Activated gamma-delta T cell treated with Interleukin-2 at 50 U/mL for 16 hours (primary cell): ENCODE data around the gene HMGB3.
"Not testable (repeated sequence)": the region's sequence is repeated elsewhere in the genome, so short reads cannot be mapped to it uniquely, and the experiment has no call there.

Source experiments
- DNase-seq: peaks from one replicate; pipeline ENCODE4 v3.0.0-alpha.2; 2020

The HMGB3 gene

DNA sequence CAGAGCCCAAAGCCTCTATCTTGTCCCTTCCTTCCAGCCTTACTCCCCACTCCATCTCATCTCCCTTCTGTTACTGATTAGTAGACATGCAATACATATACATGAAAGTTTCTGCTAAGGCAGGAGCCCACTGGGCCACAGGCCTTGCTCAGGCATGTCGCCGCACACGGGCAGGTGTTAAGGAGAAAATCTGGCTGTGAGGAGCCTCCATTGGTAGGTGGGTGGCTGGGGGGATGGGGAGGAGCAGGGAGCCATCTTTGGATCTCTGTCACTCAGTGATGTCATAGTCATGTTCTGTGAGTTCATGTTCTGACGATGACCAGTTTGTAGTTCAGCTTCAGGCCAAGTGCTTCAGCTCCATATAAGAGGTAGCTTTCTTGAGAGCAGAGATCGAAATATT, 2.9 kb upstream of the HMGB3 start:
- DNase-seq, result no peak

DNA sequence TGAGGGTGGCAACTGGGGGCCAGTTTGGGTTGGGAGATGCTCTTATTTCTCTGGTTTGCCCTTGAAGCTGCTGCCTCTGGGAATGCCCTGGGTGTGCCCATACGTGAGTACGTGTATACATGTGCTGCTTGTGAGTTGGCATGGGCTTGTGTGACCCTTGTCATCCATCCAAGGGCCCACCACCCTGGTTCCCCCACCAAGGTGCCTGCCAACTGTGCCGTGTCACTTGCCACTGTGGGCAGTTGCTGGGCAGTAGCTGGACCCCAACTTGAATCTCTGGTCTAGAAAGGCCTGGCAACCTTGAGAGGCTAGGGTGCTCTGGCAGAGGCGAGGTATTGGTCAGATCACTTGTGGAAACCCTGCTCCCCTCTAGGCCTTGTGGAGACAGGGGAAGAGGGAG, 2.4 kb upstream of the HMGB3 start:
- DNase-seq, result no peak

DNA sequence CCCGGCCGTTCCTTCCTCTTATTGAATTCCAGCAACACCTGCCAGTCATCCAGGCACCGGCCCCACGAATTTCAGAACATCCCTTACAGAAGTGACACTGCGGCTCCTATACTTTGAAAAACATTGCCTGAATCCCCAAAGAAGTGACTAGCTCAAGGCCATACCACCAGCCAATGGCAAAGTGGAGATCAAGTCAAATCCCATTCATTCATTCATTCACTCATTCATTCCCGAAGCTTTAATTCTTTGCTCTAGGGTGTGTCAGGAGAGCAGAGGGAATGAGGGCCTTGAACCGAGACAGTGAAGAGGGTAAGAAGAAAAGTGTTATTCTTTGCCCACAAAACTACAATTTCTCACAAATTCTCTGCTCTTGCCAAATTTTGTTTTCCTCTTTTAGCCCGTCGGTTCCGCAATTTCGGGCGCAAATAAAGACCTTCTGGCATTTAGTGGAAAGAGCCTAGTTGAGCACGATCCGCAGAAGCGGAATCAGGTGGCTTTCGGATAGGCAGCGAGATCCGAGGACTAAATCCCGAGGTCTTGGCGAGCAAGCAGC, 824 bp upstream of the HMGB3 start:
- DNase-seq, result no peak

DNA sequence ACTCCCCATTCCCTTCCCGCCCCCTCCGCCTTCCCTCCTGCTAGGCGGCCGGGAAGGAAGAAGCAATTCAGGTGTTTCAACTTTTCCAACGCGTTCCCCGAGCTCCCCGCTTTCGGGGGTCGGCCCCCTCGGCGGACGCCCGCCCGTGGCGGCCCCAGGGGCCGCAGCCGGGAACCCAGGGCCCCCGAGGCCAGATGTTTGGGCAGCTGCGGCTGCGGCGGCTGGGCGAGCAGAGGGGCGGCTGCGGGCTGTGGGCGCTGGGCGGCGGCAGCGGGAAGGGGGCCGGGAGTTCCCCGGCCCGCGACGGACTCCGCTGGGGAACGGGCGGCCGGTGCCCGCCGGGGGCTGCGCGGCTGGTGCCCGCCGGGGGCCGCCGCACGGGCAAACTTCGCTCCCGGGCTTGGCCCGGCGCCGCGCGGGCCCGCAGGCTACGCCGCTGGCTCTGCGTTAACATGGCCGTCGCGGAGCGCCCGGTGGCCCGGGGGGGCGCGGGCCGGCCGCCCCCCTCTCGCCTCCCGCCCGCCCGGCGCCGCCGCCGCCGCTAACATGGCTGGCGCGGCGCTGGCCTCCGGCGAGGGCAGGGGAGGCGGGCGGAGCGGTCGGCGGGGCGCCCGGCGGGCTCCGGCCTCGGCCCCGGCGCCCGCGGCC, 510 bp downstream of the HMGB3 start:
- DNase-seq, result no peak

DNA sequence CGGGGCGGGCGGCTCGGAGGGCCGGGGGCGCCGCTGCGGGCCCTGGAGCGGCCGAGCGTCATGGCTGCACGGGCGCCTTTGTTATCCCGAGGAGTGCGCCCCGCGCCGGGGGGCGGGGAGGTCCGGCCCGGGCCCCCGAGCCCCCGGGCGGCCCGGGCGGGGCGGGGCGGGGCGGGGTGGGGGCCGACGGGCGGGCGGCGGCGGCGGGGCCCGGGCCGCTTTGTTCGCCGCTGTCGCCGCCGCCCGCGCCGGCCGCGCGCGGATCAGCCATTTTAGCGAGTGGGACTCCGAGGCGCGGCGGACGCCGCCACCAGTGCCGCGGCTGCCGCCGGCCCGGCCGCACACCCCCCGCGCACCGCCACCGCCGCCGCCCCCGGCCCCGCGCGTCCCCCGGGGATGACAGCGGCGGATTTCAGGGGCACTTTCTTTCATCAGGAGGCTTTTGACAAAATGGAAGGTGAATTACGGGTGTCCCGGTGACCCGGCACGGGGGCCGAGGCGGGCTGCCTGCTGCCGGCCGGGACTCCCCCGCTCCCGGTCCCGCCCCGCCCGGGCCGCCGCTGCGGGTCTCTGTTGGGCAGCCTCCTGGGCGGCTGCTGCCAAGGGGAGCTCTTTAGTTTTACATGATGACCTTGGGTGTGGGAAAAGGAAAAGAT, 1.2 kb downstream of the HMGB3 start:
- DNase-seq, result no peak

DNA sequence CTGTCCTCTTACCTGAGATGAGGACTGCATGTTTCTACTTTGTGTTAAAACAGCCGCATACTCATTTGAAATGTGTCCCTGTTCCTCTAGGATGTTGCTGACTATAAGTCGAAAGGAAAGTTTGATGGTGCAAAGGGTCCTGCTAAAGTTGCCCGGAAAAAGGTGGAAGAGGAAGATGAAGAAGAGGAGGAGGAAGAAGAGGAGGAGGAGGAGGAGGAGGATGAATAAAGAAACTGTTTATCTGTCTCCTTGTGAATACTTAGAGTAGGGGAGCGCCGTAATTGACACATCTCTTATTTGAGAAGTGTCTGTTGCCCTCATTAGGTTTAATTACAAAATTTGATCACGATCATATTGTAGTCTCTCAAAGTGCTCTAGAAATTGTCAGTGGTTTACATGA, 4.6 kb downstream of the HMGB3 start:
- DNase-seq, result not testable (repeated sequence)

DNA sequence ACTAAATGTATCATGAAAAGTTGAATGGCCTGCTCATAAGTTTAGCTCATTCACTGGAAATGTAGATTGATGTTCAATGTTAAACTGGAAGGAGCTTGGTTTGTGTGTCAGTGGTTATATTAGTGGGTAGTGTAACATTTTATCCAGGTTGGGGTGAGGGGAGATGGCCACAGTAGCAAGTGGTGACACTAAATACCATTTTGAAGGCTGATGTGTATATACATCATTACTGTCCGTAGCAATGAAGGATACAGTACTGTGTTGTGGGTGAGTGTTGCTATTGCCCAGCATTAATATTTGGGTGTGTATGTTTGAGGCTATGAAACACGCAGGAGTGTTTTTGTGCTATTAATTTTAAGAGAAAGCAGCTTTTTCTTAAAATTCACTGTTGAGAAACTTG, 6.3 kb downstream of the HMGB3 start:
- no peak for DNase-seq

DNA sequence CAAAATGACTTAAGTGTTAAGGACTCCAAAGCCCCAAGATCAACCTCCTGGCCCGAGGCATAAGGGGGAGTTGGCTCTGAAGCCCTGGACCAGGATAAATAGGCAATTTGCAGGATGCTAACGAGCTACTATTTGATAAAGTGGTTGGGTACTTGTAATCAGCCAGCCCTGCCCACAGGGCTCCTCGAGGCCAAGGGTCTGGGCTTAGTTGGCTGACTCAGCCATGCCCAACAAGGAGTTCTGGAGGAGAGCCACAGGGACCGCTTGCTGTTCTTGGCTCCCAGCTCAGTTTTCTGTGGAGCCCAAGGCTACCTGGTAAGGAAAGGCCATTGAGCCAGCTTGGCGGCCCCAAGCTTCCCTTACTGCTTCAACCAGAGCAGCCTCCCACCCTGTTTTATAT, 7.8 kb downstream of the HMGB3 start:
- no peak for DNase-seq

DNA sequence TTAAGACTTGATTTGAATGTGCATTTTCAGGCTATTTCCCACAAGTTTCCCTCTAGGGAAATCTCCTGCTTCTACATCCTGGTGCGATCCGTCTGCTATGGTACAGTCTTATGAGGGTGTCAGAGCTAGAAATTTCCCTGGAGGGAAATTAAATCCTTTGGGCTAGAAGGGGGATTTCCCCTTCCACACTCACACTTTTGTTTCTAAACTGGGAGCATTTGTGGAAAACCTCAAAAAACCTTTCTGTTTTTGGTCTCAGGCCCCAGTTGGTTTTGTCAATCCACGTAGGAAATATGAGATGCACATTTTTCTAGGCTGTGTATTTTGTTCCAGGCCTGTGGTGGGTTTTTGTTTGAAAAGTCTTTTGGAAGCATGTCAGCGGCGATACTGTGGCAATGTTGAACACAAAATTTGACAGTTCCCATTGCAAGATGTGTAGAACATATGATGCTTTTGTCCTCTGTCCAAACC, 17.8 kb downstream of the HMGB3 start:
- DNase-seq, result no peak

DNA sequence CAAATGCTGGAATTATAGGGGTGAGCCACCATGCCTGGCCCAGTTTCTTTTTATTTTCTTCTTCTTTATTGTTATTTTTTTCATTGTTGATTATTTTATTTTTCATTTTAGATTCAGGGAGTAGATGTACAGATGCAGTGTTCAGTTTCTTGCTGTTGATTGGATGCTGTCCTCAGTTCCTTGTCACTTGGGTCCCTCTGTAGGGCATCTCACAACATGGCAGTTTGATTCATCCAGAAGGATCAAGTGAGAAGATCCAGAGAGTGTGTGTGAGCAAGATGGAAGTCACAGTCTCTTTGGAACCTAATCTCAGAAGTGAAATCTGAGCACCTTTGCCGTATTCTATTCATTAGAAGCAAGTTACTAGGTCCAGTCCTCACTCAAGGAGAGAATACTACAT, 20.9 kb downstream of the HMGB3 start:
- DNase-seq, result no peak

DNA sequence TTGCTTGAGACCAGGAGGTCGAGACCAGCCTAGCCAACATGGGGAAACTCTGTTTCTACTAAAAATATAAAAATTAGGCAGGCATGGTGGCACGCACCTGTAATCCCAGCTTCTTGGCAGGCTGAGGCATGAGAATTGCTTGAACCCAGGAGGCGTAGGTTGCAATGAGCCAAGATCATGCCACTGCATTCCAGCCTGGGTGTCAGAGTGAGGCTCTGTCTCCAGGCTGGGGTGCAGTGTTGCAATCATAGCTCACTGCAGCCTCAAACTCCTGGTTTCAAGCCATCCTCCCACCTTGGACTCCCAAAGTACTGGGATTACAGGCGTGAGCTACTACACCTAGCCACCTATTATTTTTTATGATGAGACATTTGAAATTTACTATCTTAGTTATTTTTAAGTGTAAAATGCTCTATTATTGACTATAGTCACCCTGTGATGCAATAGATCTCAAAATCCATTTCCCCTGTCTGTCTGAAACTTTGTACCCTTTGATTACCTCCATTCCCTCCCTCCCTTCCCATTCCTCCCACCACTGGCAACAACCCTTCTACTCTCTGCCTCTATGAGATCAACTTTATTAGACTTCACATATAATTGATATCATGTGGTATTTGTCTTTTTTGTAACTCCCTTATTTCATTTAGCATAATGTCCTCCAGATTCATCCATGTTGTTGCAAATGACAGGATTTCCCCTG, 23.4 kb downstream of the HMGB3 start:
- no peak for DNase-seq

DNA sequence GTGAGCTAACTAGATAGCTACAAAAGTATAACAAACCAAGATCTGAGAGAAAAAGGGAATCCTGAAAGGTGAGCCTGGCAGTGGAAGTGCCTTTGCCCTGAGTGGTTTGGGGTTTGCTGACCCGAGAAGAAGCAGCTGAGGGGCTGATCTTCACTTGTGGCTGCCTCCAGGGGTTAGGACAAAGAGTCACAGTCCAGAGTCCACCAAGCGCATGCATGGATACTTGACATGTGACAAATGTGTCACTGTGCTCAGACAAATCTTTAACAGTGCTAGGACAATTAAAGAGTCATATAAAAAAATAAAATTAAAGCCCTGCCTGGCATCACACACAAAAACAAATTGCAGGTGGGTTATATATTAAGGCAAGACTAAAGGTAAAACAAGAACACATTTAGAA, 26.4 kb downstream of the HMGB3 start:
- DNase-seq, result no peak

DNA sequence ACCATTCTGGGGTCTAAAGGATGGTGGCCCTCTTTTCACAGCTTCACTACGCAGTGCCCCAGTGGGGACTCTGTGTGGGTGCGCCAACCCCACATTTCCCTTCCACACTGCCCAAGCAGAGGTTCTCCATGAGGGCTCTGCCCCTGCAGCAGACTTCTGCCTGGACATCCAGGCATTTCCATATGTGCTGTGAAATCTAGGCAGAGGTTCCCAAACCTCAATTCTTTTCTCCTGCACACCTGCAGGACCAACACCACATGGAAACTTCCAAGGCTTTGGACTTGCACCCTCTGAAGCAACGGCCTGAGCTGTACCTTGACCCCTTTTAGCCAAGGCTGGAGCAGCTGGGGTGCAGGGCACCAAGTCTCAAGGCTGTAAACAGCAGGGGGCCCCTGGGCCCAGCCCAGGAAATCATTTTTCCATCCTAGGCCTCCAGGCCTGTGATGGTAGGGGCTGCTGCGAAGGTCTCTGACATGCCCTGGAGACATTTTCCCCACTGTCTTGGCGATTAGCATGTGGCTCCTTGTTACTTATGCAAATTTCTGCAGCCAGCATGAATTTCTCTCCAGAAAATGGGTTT, 30.1 kb downstream of the HMGB3 start:
- no peak for DNase-seq

DNA sequence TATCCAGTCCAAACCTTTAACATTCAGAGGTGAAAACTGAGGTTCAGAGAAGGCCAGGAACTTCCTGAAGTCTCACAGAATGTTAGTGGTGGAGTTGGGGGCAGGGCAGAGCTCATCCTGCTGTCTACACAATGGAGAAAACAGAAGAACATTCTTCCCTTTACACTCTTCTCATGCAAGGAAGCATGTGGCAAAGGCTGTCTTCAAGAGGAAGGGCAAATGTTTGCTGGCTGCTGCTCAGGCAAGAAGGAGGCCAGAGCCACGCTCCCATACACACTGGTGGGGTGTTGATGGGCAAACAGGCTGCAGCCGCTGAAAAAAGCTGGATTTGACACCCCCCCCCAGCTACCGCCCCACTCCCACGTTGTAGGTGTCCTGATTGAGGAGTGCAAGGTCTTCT, 32.5 kb downstream of the HMGB3 start:
- no peak for DNase-seq

DNA sequence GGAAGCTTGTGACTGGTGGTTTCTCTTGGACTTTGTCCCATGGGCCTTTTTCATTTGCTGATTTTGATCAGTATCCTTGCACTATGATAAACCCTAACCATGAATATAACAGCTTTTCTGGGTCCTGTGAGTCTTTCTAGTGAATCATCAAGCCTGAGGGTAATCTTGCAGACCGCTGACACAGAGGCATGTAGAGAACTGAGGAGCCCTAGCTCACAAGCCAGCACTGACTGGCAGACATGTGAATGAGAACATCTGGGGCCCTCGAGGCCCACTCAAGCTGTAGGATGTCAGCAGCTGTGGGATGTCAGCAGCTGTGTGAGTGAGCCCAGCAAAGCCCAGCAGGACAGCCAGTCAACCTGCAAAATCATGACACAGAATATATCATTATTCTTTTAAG, 36.7 kb downstream of the HMGB3 start:
- no peak for DNase-seq

DNA sequence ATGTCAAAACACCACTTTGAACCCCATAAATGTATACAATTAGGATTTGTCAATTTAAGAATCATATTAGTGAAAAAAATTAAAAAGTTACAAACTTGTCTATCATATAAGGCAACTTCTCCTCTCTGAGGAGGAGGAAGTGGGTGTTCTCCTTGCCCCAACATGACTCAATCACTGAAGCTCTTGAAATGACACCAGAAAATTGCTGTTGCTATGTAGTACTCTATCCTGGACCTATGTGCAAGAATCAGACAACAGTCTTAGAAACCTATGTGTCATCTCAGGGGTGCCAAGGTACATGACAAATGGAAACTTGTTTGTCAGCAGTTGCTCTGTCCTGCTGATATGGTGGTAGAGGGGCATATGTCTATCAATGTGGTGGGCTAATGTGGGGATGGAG, 47.7 kb downstream of the HMGB3 start:
- no peak for DNase-seq

DNA sequence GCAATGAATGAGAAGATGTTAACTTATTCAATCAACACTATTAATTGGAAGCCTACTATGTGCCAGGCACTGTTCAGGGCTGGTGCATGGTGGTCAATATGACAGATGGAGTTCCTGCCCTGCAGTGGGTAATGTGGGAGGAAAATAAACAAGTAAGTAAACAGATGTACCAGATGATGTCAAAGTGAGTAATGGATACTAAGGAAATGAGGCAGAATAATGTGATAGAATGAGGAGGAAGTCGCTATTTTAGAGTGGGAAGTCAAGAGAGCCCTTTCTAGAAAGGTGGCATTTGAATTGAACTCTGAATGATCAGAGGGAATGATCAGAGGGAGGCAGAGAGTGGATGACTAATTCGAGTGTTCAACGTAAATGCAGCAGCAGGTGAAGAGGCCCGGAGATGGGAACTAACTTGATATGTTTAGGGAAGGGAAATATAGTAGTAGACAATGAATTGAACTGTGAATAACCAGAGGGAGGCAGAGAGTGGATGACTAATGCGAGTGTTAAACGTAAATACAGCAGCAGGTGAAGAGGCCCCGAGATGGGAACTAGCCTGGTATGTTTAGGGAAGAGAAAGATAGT, 48.3 kb downstream of the HMGB3 start:
- DNase-seq, result no peak

DNA sequence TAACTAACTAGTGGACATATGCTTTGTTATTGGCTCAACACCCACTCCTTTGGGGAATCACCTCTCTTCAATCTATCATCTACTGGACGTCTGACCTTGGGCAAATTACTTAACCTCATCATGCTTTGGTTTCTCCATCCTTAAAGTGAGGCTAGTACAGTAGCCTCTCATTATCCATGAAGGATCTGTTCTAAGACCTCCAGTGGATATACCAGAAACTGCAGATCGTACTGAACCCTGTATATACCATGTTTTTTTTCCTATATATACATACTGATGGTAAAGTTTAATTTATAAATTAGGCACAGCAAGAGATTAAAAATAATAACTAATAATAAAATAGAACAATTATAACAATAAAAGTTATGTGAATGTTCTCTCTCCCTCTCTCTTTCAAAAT, 56.2 kb downstream of the HMGB3 start:
- no peak for DNase-seq
